ENCODE measurements around the gene GPX6.
"Not testable (repeated sequence)": the region's sequence is repeated elsewhere in the genome, so short reads cannot be mapped to it uniquely, and the experiment has no call there.

Gene GPX6

DNA sequence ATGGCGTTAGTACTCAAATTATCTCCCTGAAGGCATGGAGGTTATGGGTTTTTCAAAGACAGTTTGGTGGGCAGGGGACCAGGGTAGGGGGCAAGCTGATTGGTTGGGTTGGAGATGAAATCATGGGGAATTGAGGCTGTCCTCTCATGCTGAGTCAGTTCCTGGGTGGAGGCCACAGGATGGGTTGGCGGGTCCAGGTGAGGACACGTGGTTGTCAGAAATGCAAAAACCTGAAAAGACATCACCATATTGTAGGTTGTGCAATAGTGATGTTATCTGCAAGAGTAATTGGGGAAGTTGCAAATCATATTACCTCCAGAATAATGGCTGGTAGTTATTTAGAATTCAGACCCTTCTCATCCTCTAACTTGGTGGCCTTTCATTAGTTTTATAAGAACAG lies 30.1 kb downstream of the GPX6 start:
- DNase-seq (ENCODE audit: low spot score): no peak

DNA sequence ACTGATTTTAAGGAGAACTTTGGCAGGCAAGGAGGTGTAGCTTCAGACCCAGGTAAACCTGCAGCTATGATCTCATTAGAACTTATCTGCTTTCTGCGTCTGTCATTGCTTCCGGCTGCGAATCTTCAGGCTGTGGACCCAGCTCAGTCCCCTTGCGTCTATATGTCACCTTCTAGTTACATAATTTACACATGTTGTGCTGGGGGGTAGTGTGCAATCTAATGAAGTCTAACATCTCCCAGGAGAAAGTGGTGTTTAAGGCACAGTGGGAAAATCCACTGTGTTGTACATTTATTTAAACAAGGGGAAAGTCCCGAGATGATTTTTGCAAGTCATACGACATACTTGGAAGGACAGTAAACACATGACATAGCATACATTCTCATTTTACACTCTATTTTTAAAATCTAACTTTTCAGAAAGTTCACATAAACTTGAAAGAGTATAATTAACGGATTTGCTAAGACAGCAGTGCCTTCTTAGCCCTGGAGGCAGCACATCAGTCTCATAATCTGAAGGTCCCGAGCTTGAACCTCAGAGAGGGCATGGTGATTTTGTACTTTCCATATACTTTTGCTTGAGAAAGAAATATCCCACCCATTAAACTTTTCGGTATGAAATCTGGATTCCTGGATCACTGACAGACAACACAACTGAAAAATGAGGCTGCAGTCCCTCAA lies 35.2 kb downstream of the GPX6 start:
- DNase-seq (ENCODE audit: low spot score): no peak

DNA sequence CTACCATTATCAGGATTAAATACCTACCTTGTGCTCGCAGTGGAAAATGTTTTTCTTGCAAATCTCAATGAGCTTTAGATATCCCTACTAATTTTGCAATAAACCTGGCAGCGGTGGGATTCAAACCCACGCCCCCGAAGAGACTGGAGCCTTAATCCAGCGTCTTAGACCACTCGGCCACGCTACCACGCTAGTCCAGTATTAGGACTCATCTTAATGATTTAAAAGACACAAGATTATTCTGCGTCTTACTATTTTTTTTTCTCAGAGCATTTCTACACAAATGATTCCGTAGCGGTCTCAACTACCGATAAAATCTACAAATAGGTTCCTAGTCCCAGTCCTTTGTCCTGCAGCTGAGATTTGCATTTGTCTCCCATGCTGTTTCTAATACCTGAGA lies 37.1 kb downstream of the GPX6 start:
- DNase-seq (ENCODE audit: low spot score): no peak

GRCh38 chr6:28474441-28475219 lies 41.0 kb downstream of the GPX6 start:
- DNase-seq (ENCODE audit: low spot score): peak; percentile 21

GRCh38 chr6:28469153-28469745 lies 46.3 kb downstream of the GPX6 start:
- not testable (repeated sequence) for DNase-seq (ENCODE audit: low spot score)

GRCh38 chr6:28468056-28468455 lies 47.5 kb downstream of the GPX6 start:
- no peak for DNase-seq (ENCODE audit: low spot score)

- no peak for DNase-seq (ENCODE audit: low spot score)
Measured at GRCh38 chr6:28462401-28462800, 53.2 kb downstream of the GPX6 start.

- no peak for DNase-seq (ENCODE audit: low spot score)
Measured at GRCh38 chr6:28458568-28458967, 57.0 kb downstream of the GPX6 start.

Measured in hepatic stellate cell (primary cell).